Activated CD8-positive, alpha-beta memory T cell treated with anti-CD3 and anti-CD28 coated beads, Interleukin-2, amount 50 U/mL, for 48 hours (primary cell): ENCODE measurements around the gene SEPTIN11.
A peak's percentile ranks its signal among the peaks of the same experiment; 100 is the strongest.

Experiments used
- DNase-seq: peaks from one replicate; pipeline ENCODE4 v3.0.0-alpha.2; 2020

SEPTIN11 gene

GRCh38 chr4:76949276-76950051 lies at the start of gene SEPTIN11:
Gene SEPTIN11, plus strand, starts transcription at chr4:76949752. Its CDS starts 152 bp downstream, at chr4:76949904.
- peak; percentile 86 for DNase-seq

- no peak for DNase-seq
These were observed 47.2 kb upstream of the SEPTIN11 start for GRCh38 chr4:76902233-76902890.

- DNase-seq, result no peak
These were observed 44.8 kb upstream of the SEPTIN11 start for GRCh38 chr4:76904646-76905190.

- no peak for DNase-seq
These were observed 44.0 kb upstream of the SEPTIN11 start for GRCh38 chr4:76905521-76905920.

- DNase-seq, result no peak
These were observed 39.8 kb upstream of the SEPTIN11 start for GRCh38 chr4:76909711-76910110.

- no peak for DNase-seq
These were observed 28.8 kb upstream of the SEPTIN11 start for GRCh38 chr4:76920715-76921114.

GRCh38 chr4:76923619-76924357 lies 25.8 kb upstream of the SEPTIN11 start:
- no peak for DNase-seq

- no peak for DNase-seq
These were observed 22.7 kb upstream of the SEPTIN11 start for GRCh38 chr4:76926841-76927240.

- DNase-seq, result no peak
These were observed 18.9 kb upstream of the SEPTIN11 start for GRCh38 chr4:76930685-76931084.

GRCh38 chr4:76931087-76931486 lies 18.5 kb upstream of the SEPTIN11 start:
- DNase-seq, result no peak

GRCh38 chr4:76931576-76932276 lies 17.8 kb upstream of the SEPTIN11 start:
- no peak for DNase-seq

GRCh38 chr4:76939184-76939583 lies 10.4 kb upstream of the SEPTIN11 start:
- DNase-seq, result no peak

- no peak for DNase-seq
These were observed 6.4 kb upstream of the SEPTIN11 start for GRCh38 chr4:76943129-76943620.

- DNase-seq, result no peak
These were observed 5.8 kb upstream of the SEPTIN11 start for GRCh38 chr4:76943790-76944189.

GRCh38 chr4:76947369-76947768 lies 2.2 kb upstream of the SEPTIN11 start:
- DNase-seq, result no peak

GRCh38 chr4:76948443-76949275 lies 893 bp upstream of the SEPTIN11 start:
- DNase-seq, result peak; percentile 77

GRCh38 chr4:76950052-76950955 lies 752 bp downstream of the SEPTIN11 start:
- DNase-seq, result peak; percentile 71

GRCh38 chr4:76950956-76951671 lies 1.6 kb downstream of the SEPTIN11 start:
- DNase-seq, result peak; percentile 54

- no peak for DNase-seq
These were observed 2.1 kb downstream of the SEPTIN11 start for GRCh38 chr4:76951672-76952010.

- DNase-seq, result no peak
These were observed 2.5 kb downstream of the SEPTIN11 start for GRCh38 chr4:76952071-76952470.
